ENCODE data around the gene TAX1BP1. TPM values are rescaled to one million over a fixed set of nuclear protein-coding genes. Genes with fewer than 3 reads are reported as not detected.

TAX1BP1 gene
- total and polyA plus RNA-seq, 2 of the 13 experiments (the other 11 are each of a cell fraction or from before 2014, with no cell fraction given) = 95.2 to 98.9 TPM

- TF ChIP-seq, protein P1, sequence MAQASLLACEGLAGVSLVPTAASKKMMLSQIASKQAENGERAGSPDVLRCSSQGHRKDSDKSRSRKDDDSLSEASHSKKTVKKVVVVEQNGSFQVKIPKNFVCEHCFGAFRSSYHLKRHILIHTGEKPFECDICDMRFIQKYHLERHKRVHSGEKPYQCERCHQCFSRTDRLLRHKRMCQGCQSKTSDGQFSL (CRISPR knock-in tag; IDR thresholded peaks at IDR 0.05) = peak; percentile 75; the same call in 1 of the 2 replicates
- TF ChIP-seq HOXA9 (CRISPR knock-in tag; IDR thresholded peaks at IDR 0.05; ENCODE audit: borderline replicate concordance) (no peak), ZKSCAN5 (CRISPR knock-in tag; IDR thresholded peaks at IDR 0.05) (no peak), KDM4B (CRISPR knock-in tag; IDR thresholded peaks at IDR 0.05) (no peak; the same call in 1 of the 2 replicates), ZNF260 (CRISPR knock-in tag; IDR thresholded peaks at IDR 0.05; ENCODE audit: borderline replicate concordance, low read depth) (no peak), CREB1 (IDR thresholded peaks at IDR 0.05) (peak; percentile 90), CREB1 (CRISPR knock-in tag; IDR thresholded peaks at IDR 0.05) (peak; percentile 96), SETDB1 (CRISPR knock-in tag; IDR thresholded peaks at IDR 0.05; ENCODE audit: borderline replicate concordance) (no peak), GPN1 (CRISPR knock-in tag; IDR thresholded peaks at IDR 0.05; ENCODE audit: borderline replicate concordance) (no peak), RFXANK (CRISPR knock-in tag; IDR thresholded peaks at IDR 0.05) (no peak), AGO2 (optimal IDR thresholded peaks at IDR 0.05; ENCODE audit: low read depth, low read length) (no peak), BORCS8-MEF2B (CRISPR knock-in tag; IDR thresholded peaks at IDR 0.05) (0 out of 2 replicates have a peak, but pooled peaks have one; percentile 8), IRF2 (CRISPR knock-in tag; IDR thresholded peaks at IDR 0.05) (peak; percentile 50; the same call in 1 of the 2 replicates), DNMT3B (CRISPR knock-in tag; conservative IDR thresholded peaks at IDR 0.05) (no peak), PRMT3 (CRISPR knock-in tag; IDR thresholded peaks at IDR 0.05; ENCODE audit: borderline replicate concordance, low read depth) (no peak), ZSCAN31 (CRISPR knock-in tag; IDR thresholded peaks at IDR 0.05; ENCODE audit: low read depth) (peak; percentile 85; the same call in 1 of the 2 replicates), NFE2L2 (IDR thresholded peaks at IDR 0.05; ENCODE audit: low read length) (no peak), POLR2A (IDR thresholded peaks at IDR 0.05; ENCODE audit: insufficient read depth in 1 of 2, low read depth in 2 of 2, low read length in 2 of 2) (peak; percentile 86 to 92; a peak in 3 of 4 replicates), EP300 (IDR thresholded peaks at IDR 0.05; ENCODE audit: low read depth in 2 of 2, low read length in 2 of 2) (peak in 1 of 2 experiments; percentile 29; a peak in 1 of 4 replicates), EP300 (CRISPR knock-in tag; IDR thresholded peaks at IDR 0.05; ENCODE audit: borderline replicate concordance) (no peak), TEAD2 (CRISPR knock-in tag; IDR thresholded peaks at IDR 0.05) (peak; percentile 79; the same call in 1 of the 2 replicates), SOX13 (IDR thresholded peaks at IDR 0.05) (no peak), SOX13 (CRISPR knock-in tag; conservative IDR thresholded peaks at IDR 0.05 in 1 of 2, IDR thresholded peaks at IDR 0.05 in 1 of 2) (0 out of 4 replicates have a peak, but pooled peaks of 1 of the 2 experiments have one; percentile 25), MEIS1 (CRISPR knock-in tag; IDR thresholded peaks at IDR 0.05; ENCODE audit: borderline replicate concordance) (0 out of 2 replicates have a peak, but pooled peaks have one; percentile 26), FOXP1 (IDR thresholded peaks at IDR 0.05) (no peak), FOXP1 (CRISPR knock-in tag; IDR thresholded peaks at IDR 0.05) (no peak), ZNF776 (CRISPR knock-in tag; IDR thresholded peaks at IDR 0.05) (no peak), ZNF263 (CRISPR knock-in tag; IDR thresholded peaks at IDR 0.05) (peak; percentile 68)
- TF ChIP-seq, protein P2, sequence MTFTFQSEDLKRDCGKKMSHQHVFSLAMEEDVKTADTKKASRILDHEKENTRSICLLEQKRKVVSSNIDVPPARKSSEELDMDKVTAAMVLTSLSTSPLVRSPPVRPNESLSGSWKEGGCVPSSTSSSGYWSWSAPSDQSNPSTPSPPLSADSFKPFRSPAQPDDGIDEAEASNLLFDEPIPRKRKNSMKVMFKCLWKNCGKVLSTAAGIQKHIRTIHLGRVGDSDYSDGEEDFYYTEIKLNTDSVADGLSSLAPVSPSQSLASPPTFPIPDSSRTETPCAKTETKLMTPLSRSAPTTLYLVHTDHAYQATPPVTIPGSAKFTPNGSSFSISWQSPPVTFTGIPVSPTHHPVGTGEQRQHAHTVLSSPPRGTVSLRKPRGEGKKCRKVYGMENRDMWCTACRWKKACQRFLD (CRISPR knock-in tag; IDR thresholded peaks at IDR 0.05; ENCODE audit: borderline replicate concordance) = 0 out of 2 replicates have a peak, but pooled peaks have one; percentile 49
- TF ChIP-seq, protein P3, sequence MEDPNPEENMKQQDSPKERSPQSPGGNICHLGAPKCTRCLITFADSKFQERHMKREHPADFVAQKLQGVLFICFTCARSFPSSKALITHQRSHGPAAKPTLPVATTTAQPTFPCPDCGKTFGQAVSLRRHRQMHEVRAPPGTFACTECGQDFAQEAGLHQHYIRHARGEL (CRISPR knock-in tag; IDR thresholded peaks at IDR 0.05) = no peak
Observed at GRCh38 chr7:27739909-27740448, at the start of gene TAX1BP1 (continued).
